Non-pigmented ciliary epithelial cell (primary cell): ENCODE measurements around the gene ITGAX.
"Not testable (repeated sequence)": the region's sequence is repeated elsewhere in the genome, so short reads cannot be mapped to it uniquely, and the experiment has no call there.

Experiments
- DNase-seq: peaks from one replicate; pipeline ENCODE4 v3.0.0-alpha.2; 2010; ENCODE audit warnings: low read depth

Gene ITGAX

GRCh38 chr16:31411024-31411844, 56.3 kb downstream of the ITGAX start:
- no peak for DNase-seq

GRCh38 chr16:31412750-31413149, 57.8 kb downstream of the ITGAX start:
- DNase-seq = no peak

- DNase-seq = no peak
Measured at GRCh38 chr16:31413381-31413780, 58.4 kb downstream of the ITGAX start.

DNA sequence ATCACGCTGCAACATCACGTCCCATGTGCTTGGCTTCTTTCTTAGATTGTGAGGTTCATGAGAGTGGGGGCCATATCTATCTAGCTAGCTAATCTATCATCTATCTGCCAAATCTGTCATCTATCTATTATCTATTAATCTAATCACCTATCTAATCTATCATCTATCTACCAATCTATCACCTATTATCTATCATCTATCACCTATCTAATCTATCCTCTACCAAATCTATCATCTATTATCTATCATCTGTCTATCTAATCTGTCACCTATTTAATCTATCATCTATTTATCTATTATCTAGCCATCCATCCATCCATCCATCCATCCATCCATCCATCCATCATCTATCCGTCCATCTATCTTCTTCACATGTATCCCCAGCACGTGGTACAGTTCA, 59.0 kb downstream of the ITGAX start:
- no peak for DNase-seq

- DNase-seq = no peak
Measured at GRCh38 chr16:31414706-31415105, 59.7 kb downstream of the ITGAX start.

GRCh38 chr16:31416371-31416770, 61.4 kb downstream of the ITGAX start:
- DNase-seq = no peak

- DNase-seq = not testable (repeated sequence)
Measured at GRCh38 chr16:31417036-31417435, 62.1 kb downstream of the ITGAX start.

- no peak for DNase-seq
Measured at GRCh38 chr16:31417916-31418315, 62.9 kb downstream of the ITGAX start.

DNA sequence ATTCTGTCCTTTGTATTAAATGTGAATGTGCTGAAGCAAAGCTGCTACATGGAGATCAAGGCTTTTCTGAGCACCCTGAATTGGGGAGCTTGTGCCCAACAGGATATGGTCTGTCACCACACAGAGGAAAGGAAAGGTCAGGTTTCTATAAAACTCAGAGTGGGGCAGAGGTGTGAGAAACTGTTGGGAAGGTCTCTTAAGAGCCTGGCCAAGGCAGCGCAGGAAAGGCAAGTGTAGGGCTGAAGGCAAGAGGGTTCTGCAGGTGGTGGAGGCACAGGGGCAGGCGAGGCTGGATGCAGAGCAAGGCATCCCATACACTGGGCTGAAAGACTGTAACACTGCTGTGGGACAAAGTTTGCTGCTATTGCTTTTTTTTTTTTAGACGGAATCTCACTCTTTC, 65.1 kb downstream of the ITGAX start:
- DNase-seq = no peak

DNA sequence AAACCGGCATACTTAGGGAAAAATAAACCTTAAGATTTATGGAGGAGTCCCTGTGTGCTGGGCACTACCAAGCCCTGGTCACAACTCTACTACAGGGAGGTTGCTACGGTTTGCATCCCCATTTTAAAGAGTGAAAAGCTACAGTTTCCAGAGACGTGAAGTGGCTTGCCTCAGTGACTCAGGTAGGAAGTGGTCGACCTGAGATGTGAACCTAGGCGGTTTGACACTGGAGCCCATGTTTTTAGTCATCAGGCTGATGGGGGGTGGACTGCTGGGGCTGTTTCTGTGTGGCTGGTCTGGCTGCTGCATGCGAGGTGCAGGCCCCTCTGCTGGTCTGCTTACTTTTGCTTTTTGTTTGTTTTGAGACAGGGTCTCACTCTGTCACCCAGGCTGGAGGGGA, 66.6 kb downstream of the ITGAX start:
- DNase-seq = no peak

DNA sequence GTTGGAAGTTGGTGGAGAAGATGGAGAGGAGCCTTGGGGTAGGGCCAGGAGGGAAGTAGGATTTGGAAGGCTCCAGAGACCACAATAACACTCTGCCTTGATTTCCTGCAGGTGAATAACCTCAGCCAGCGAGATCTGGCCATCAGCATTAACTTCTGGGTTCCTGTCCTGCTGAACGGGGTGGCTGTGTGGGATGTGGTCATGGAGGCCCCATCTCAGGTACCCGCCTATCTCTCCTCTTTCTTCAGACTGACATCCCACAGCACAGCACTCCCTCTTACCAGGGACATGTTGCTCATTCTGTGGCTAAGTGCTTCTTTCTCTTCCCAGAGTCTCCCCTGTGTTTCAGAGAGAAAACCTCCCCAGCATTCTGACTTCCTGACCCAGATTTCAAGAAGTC, 68.3 kb downstream of the ITGAX start:
- DNase-seq = no peak

DNA sequence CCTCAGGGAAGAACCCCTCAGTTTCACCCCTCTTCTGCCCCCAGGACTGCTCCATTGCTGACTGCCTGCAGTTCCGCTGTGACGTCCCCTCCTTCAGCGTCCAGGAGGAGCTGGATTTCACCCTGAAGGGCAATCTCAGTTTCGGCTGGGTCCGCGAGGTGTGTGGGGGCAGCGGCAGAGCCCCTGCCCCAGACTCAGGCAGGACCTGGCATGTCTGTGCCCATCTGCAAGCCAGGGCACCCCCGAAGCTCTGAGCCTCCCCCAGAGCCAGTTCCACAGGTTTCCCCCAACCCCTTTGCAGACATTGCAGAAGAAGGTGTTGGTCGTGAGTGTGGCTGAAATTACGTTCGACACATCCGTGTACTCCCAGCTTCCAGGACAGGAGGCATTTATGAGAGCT, 68.8 kb downstream of the ITGAX start:
- DNase-seq = no peak

GRCh38 chr16:31427441-31428278, 72.7 kb downstream of the ITGAX start:
- DNase-seq = no peak

DNA sequence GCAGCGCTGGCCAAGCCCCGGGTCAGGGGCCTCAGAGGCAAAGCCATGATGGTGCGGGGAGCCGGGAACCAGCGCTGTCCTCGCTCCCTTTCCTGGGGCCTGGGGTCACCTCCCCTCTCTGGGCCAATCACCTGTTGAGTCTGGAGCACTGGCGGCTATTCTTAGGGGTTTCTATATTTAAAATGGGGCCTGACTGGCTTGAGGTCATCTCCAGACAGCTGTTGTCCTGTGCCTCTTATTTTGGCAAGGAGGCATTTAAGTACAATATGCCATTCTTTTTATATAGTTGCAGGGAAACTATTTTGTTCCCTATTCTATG, 73.3 kb downstream of the ITGAX start, which contains the start of gene COX6A2:
Gene COX6A2 (minus strand): TSS at position 82 of the 319 bp plus-strand sequence. CDS start 35 bp downstream, at position 47.
- DNase-seq = no peak

- DNase-seq = no peak
Measured at GRCh38 chr16:31428638-31429247, 73.8 kb downstream of the ITGAX start.

DNA sequence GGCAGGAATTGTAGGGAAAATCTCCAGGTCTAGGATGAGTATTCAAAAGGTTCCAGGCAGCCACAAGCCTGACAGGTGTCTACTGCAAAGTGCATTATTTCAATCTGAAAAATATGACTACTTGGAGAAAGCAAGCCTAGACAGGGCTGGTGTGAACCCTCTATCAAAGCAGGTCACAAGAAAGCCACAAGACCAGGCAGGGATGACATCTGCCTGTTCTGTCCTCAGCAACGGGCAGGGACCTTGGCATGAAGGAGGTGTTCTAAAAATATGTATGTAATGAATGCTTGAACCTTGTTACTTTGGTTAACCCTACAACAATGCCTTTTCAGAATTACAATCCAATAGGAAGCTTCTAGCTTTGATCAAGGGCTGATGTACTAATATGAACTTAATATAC, 74.3 kb downstream of the ITGAX start:
- DNase-seq = no peak

DNA sequence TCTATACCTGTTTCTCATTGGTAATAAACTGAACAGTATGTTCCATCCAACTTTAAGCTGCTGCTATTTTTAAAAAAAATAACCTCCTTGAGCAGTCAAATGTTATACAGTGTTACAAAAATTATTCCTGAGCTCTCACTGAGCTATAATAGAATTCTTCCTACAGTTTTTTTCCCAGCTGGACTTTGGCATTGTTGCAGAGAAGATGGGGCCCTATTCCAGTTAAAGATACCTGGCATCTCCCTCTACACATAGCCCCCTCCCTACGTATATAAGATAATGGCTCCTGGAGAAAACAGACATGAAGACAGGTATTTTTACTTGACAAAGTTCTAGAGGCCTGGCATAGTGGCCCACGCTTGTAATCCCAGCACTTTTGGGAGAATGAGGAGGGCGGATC, 74.8 kb downstream of the ITGAX start:
- DNase-seq = no peak

GRCh38 chr16:31430380-31431052, 75.5 kb downstream of the ITGAX start:
- DNase-seq = no peak
